Cardiac fibroblast (primary cell): ENCODE measurements around the gene AGTRAP.

Source experiments
- DNase-seq, 2 donors: peaks; one replicate each; pipeline versions ENCODE4 v3.0.0 to v3.0.0-alpha.2; 2010; ENCODE audit warnings: low read depth in 2 of 2
- H3K4me3 ChIP-seq, 2 donors: replicated peaks in 1 of 2; 1 replicate in 1 of 2; 2 replicates in 1 of 2; pipeline ENCODE4 v1.5.1; 2011; ENCODE audit warnings: low read depth in 2 of 2, low read length in 2 of 2, mild to moderate bottlenecking in 2 of 2, moderate library complexity in 1 of 2
- CTCF ChIP-seq: IDR thresholded peaks from one replicate; pipeline ENCODE4 v1.5.1; 2011; ENCODE audit warnings: low read depth, mild to moderate bottlenecking, low read length, inconsistent platforms

Gene AGTRAP

GRCh38 chr1:11735854-11736745 is at the start of gene AGTRAP:
Gene AGTRAP (plus strand): TSS chr1:11736136. CDS start chr1:11736209, 73 bp downstream.
- peak; percentile 95 for DNase-seq
- peak within 1 kb of the TSS; percentile 98 to 99 for H3K4me3 ChIP-seq
- no peak for TF ChIP-seq CTCF

GRCh38 chr1:11688506-11688905 is 47.4 kb upstream of the AGTRAP start:
- DNase-seq: no peak
- TF ChIP-seq CTCF: no peak
- H3K4me3 ChIP-seq: no peak overlapping the region

- no peak for TF ChIP-seq CTCF
- no peak overlapping the region for H3K4me3 ChIP-seq
- DNase-seq: no peak
These were observed 45.3 kb upstream of the AGTRAP start for GRCh38 chr1:11690397-11691301.

- TF ChIP-seq CTCF: no peak
- no peak for DNase-seq
- no peak within 1 kb of the TSS for H3K4me3 ChIP-seq
These were observed 44.5 kb upstream of the AGTRAP start, which contains the start of gene DRAXIN for GRCh38 chr1:11691302-11691914. Gene DRAXIN (plus strand): TSS chr1:11691710. CDS start chr1:11706259, 14,549 bp downstream.

- H3K4me3 ChIP-seq: no peak overlapping the region
- no peak for DNase-seq
- TF ChIP-seq CTCF: no peak
These were observed 43.8 kb upstream of the AGTRAP start for GRCh38 chr1:11691928-11692711.
